Ascending aorta (tissue), 2 donors: ENCODE measurements around the gene PYHIN1. TPM values are rescaled to one million over a fixed set of nuclear protein-coding genes. Genes with fewer than 3 reads are reported as not detected.

Experiments
- DNase-seq, 2 donors: peaks; one replicate each; pipeline ENCODE4 v3.0.0-alpha.2; 2019; ENCODE audit warnings: low spot score in 2 of 2
- H3K27ac ChIP-seq, 2 donors: fragments of 200-600 bp; sonication (generic); one replicate each; pipeline ENCODE4 v1.5.1; 2016 to 2017; ENCODE audit warnings: mild to moderate bottlenecking in 1 of 2
- H3K27me3 ChIP-seq: fragments of 200-600 bp; sonication (generic); one replicate; pipeline ENCODE4 v1.5.1; 2017
- H3K36me3 ChIP-seq, 2 donors: fragments of 200-600 bp; sonication (generic); one replicate each; pipeline ENCODE4 v1.5.1; 2016
- H3K4me1 ChIP-seq, 2 donors: fragments of 200-600 bp; sonication (generic); one replicate each; pipeline ENCODE4 v1.5.1; 2016 to 2017; ENCODE audit warnings: mild to moderate bottlenecking in 1 of 2
- H3K4me3 ChIP-seq, 2 donors: fragments of 200-600 bp; sonication (generic); one replicate each; pipeline ENCODE4 v1.5.1; 2016 to 2017; ENCODE audit warnings: mild to moderate bottlenecking in 1 of 2
- H3K9me3 ChIP-seq, 2 donors: fragments of 200-600 bp; sonication (generic); one replicate each; pipeline ENCODE4 v1.5.1; 2016
- intact Hi-C: fragments of 100-400 bp; cut with DNase I; formaldehyde crosslinking; loops from one replicate; pipeline ENCODE4 v1.15.1; 2023
- total RNA-seq: library from RNA; depleted of rRNA; stranded (reverse); fragments of >200 nt; gene quantifications from one replicate; pipeline ENCODE4 v1.1.0, GENCODE V29; 2016
- TF ChIP-seq, protein P1 (sequence below), 3 experiments: fragments of 200-600 bp in 2 of 3; fragments of 450-650 bp in 1 of 3; sonication (generic) in 2 of 3; IDR thresholded peaks; one replicate each; pipeline ENCODE4 v1.5.1; 2016 to 2019; ENCODE audit warnings: antibody characterized with exemption in 3 of 3, mild to moderate bottlenecking in 1 of 3, moderate library complexity in 1 of 3

PYHIN1 gene
- total RNA-seq, 1 donor from 2014 or later: 2.8 TPM

DNA sequence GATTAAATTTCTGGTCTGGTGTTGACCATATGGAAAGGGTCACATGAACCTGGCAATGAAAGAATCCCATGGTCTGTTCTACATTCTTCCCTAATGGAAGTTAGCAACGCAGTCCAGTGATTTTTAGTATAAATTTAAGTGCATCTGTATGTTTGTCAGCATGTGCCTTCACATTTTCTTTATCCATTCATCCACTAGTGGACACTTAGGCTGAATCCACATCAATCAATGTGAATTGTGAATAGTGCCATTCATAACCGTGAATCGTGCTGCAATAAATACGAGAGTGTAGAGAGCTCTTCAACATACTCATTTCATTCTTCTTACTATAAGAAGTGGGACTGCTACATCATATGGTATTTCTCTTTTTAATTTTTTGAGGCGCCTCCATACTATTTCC, 65.6 kb downstream of the PYHIN1 start:
- intact Hi-C loops: loop anchor here (5.0 kb wide), 1 partner anchor 490 kb away; no protein-coding TSS in a partner anchor
- no peaks in the 10 kb centered on the region for H3K9me3 ChIP-seq
- no peaks in the 10 kb centered on the region for H3K4me1 ChIP-seq
- H3K4me3 ChIP-seq: no peak overlapping the region
- no peaks in the 10 kb centered on the region for H3K36me3 ChIP-seq
- no peaks in the 10 kb centered on the region for H3K27me3 ChIP-seq
- H3K27ac ChIP-seq: no peak overlapping the region
- DNase-seq: no peak
- TF ChIP-seq, protein P1, sequence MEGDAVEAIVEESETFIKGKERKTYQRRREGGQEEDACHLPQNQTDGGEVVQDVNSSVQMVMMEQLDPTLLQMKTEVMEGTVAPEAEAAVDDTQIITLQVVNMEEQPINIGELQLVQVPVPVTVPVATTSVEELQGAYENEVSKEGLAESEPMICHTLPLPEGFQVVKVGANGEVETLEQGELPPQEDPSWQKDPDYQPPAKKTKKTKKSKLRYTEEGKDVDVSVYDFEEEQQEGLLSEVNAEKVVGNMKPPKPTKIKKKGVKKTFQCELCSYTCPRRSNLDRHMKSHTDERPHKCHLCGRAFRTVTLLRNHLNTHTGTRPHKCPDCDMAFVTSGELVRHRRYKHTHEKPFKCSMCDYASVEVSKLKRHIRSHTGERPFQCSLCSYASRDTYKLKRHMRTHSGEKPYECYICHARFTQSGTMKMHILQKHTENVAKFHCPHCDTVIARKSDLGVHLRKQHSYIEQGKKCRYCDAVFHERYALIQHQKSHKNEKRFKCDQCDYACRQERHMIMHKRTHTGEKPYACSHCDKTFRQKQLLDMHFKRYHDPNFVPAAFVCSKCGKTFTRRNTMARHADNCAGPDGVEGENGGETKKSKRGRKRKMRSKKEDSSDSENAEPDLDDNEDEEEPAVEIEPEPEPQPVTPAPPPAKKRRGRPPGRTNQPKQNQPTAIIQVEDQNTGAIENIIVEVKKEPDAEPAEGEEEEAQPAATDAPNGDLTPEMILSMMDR (IDR thresholded peaks at IDR 0.05): no peak

DNA sequence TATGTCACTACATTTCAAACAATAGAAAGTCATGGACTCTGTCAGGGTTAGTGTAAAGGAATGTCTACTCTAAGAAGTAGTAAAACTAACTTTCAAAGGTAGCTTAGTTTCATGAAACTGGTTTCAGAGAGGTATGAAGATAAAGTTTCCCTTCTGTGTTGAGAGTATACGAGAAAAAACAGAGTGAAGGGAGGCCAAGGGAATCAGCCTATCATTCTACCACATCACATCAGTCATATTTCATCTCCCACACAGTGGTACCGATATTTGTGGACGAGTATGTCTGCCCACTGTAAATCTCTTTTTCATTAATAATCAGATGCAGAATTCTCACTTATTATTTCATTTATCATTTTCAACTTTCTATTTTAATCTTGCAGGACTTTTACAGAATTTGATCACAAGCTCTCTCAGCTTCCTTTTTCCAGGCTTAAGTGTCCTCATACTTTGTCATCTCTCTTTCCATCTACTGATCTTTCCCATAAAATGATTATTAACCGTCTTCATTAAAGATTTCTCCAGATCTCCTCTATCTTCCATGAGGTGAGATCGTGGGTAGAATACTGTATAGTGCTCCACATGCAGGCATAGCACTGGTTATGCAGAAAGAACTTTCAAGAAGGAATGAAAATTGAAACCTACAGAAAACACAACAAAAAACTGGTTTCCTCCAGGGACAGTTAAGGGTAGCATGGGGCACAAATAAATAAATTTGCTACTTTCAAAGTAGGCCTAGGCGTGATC, 66.9 kb downstream of the PYHIN1 start:
- TF ChIP-seq, protein P1 (IDR thresholded peaks at IDR 0.05): no peak
- DNase-seq: no peak
- intact Hi-C loops: loop anchor here (2.0 to 5.0 kb wide), 2 partner anchors 491 to 793 kb away; no protein-coding TSS in a partner anchor
- Histone ChIP-seq H3K27me3 (no peaks in the 10 kb centered on the region), H3K4me3 (peak overlapping the region; percentile 44 to 64), H3K9me3 (no peaks in the 10 kb centered on the region), H3K4me1 (no peaks in the 10 kb centered on the region), H3K27ac (peak overlapping the region in 1 of 2 donors; percentile 83), H3K36me3 (no peaks in the 10 kb centered on the region)

DNA sequence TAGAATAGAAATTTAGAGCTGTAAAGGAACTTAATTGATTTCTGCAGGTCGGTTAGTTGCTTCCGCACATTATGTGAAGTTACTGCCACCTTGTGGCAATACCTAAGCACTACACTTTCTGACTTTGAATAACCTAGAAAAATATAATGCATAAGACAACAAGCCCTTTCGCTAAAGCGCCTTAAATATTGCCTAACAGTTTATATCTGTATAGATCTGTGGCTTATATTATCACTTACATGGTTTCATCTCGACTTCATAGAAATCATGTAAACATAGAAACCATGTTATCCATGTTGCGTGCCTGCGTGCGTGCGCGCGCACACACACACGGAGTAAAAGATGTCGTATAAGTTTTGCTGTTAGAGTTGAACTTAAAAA, 67.4 kb downstream of the PYHIN1 start:
- TF ChIP-seq, protein P1 (IDR thresholded peaks at IDR 0.05): peak; percentile 78 to 88 (median 88)
- no peaks in the 10 kb centered on the region for H3K4me1 ChIP-seq
- DNase-seq: no peak
- no peaks in the 10 kb centered on the region for H3K9me3 ChIP-seq
- H3K27ac ChIP-seq: peak overlapping the region; percentile 72 to 83
- peak overlapping the region; percentile 44 to 64 for H3K4me3 ChIP-seq
- H3K36me3 ChIP-seq: no peaks in the 10 kb centered on the region
- H3K27me3 ChIP-seq: no peaks in the 10 kb centered on the region
- intact Hi-C loops: loop anchor here (2.0 to 5.0 kb wide), 2 partner anchors 491 to 794 kb away; no protein-coding TSS in a partner anchor

DNA sequence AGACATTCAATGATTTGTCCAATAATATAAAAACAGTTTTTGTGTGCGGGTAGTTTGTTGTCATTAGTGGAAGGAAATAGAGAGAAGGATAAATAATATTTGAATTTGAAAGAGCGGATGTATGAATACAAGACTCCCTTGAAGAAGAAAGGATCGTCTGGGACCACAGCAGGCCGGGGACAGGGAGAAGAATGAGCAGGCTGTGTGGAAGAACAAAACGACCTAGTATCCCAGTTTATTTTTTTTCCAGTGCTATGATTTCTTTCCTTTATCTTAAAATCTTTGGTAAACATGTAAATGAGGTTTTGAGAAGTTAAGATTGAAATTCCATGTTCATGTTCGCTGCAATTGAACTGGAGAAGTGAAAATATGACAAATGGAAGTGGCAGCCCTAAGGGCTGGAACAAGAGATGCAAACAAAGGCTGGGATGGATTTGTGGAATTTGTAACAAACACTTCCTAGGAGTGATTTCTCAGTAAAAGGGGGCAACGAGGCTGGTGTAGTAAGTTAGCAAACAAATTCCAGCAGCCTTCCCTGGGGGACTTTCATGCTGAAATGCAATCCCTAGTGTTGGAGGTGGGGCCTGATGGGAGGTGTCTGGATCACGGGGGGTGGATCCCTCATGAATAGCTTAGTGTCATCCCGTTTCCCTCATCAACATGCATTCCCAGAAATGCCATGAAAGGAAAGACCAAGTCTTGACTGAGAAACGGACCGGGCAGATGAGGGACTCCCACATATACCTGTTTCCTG, 68.1 kb downstream of the PYHIN1 start:
- Histone ChIP-seq H3K36me3 (no peaks in the 10 kb centered on the region), H3K4me1 (no peaks in the 10 kb centered on the region), H3K27me3 (no peaks in the 10 kb centered on the region), H3K27ac (peak overlapping the region; percentile 72 to 83), H3K4me3 (peak overlapping the region; percentile 44 to 64), H3K9me3 (no peaks in the 10 kb centered on the region)
- intact Hi-C loops: loop anchor here (1.0 to 5.0 kb wide), 4 partner anchors 10 to 1032 kb away; partner anchors contain the start of gene IFI16
- peak in 1 of 2 donors; percentile 89 for DNase-seq
- TF ChIP-seq, protein P1 (IDR thresholded peaks at IDR 0.05): no peak

DNA sequence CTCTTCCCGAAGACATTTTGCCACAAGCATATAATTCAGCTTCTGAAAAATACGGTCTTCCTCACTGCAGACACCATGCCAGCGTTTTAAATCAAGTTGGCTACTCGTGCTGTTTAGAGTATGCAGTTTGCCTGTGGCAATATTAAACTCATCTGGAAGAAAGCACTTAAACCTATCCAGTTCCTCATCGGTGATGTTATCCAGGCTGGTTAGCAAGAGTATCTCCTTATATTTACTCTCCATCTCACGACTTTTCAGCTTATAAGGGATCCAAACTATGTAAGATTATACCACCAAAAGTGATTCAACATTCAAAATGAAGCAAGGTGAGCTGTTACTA, 68.7 kb downstream of the PYHIN1 start:
- H3K27me3 ChIP-seq: no peaks in the 10 kb centered on the region
- peak overlapping the region; percentile 72 to 83 for H3K27ac ChIP-seq
- no peak for DNase-seq
- H3K36me3 ChIP-seq: no peaks in the 10 kb centered on the region
- no peaks in the 10 kb centered on the region for H3K9me3 ChIP-seq
- no peaks in the 10 kb centered on the region for H3K4me1 ChIP-seq
- intact Hi-C loops: loop anchor here (1.0 to 5.0 kb wide), 2 partner anchors 9 to 1033 kb away; partner anchors contain the start of gene IFI16
- H3K4me3 ChIP-seq: peak overlapping the region; percentile 44 to 64
- TF ChIP-seq, protein P1 (IDR thresholded peaks at IDR 0.05): no peak
